ENCODE results near the gene NCBP1. TPM values are rescaled to one million over a fixed set of nuclear protein-coding genes. Genes with fewer than 3 reads are reported as not detected.

NCBP1 gene
- total and polyA plus RNA-seq, 5 donors from 2014 or later = 18.0 to 47.4 (median 23.9) TPM

GRCh38 chr9:97706246-97706645 lies 72.6 kb downstream of the NCBP1 start:
- Mint-ChIP-seq H3K9me3 (no peaks in the 10 kb centered on the region), H3K4me3 (no peak overlapping the region), H3K36me3 (no peaks in the 10 kb centered on the region), H3K27ac (no peak overlapping the region), H3K4me1 (peaks cover 9 to 31% (median 19%) of the 10 kb centered on the region in 4 donors), H3K27me3 (peaks cover 36% of the 10 kb centered on the region)
- H3K27me3 ChIP-seq (ENCODE audit: control insufficient read depth, insufficient read depth, low read length) = peaks cover 17% of the 10 kb centered on the region
- no peak overlapping the region for H3K27ac ChIP-seq (ENCODE audit: insufficient read depth, low read length, poor library complexity, severe bottlenecking)
- H3K36me3 ChIP-seq (ENCODE audit: control insufficient read depth, insufficient read depth, low read length) = no peaks in the 10 kb centered on the region
- peak overlapping the region; percentile 10 for H3K4me3 ChIP-seq (ENCODE audit: low read depth, low read length)
- ATAC-seq (ENCODE audit: low read depth in 2 of 2) = no peak
- H3K9me3 ChIP-seq (ENCODE audit: control insufficient read depth in 2 of 2, low read length in 2 of 2) = no peaks in the 10 kb centered on the region
- H3K4me1 ChIP-seq (ENCODE audit: control insufficient read depth, insufficient read depth, low read length, poor library complexity, severe bottlenecking) = peaks cover 16% of the 10 kb centered on the region
- no peak for DNase-seq

- Mint-ChIP-seq H3K4me3 (peak overlapping the region in 1 of 4 donors; percentile 1), H3K9me3 (peaks cover 0 to 2% (median 0%) of the 10 kb centered on the region in 7 donors), H3K27me3 (peaks cover 28% of the 10 kb centered on the region), H3K4me1 (peaks cover 11 to 23% (median 17%) of the 10 kb centered on the region in 4 donors), H3K27ac (peak overlapping the region in 1 of 3 donors; percentile 32), H3K36me3 (no peaks in the 10 kb centered on the region)
- Histone ChIP-seq H3K4me3 (ENCODE audit: low read depth, low read length) (no peak overlapping the region), H3K36me3 (ENCODE audit: control insufficient read depth, insufficient read depth, low read length) (no peaks in the 10 kb centered on the region), H3K4me1 (ENCODE audit: control insufficient read depth, insufficient read depth, low read length, poor library complexity, severe bottlenecking) (peaks cover 12% of the 10 kb centered on the region), H3K27ac (ENCODE audit: insufficient read depth, low read length, poor library complexity, severe bottlenecking) (no peak overlapping the region), H3K27me3 (ENCODE audit: control insufficient read depth, insufficient read depth, low read length) (peaks cover 8% of the 10 kb centered on the region), H3K9me3 (ENCODE audit: control insufficient read depth in 2 of 2, low read length in 2 of 2) (no peaks in the 10 kb centered on the region)
- peak; percentile 69 to 81 for ATAC-seq (ENCODE audit: low read depth in 2 of 2)
- DNase-seq = peak; percentile 21 to 73 (median 64)
These were observed 77.0 kb downstream of the NCBP1 start for GRCh38 chr9:97710356-97711222.

GRCh38 chr9:97711223-97711626 lies 77.6 kb downstream of the NCBP1 start:
- Histone ChIP-seq H3K27ac (ENCODE audit: insufficient read depth, low read length, poor library complexity, severe bottlenecking) (no peak overlapping the region), H3K27me3 (ENCODE audit: control insufficient read depth, insufficient read depth, low read length) (peaks cover 8% of the 10 kb centered on the region), H3K4me1 (ENCODE audit: control insufficient read depth, insufficient read depth, low read length, poor library complexity, severe bottlenecking) (peaks cover 5% of the 10 kb centered on the region), H3K4me3 (ENCODE audit: low read depth, low read length) (no peak overlapping the region), H3K9me3 (ENCODE audit: control insufficient read depth in 2 of 2, low read length in 2 of 2) (no peaks in the 10 kb centered on the region), H3K36me3 (ENCODE audit: control insufficient read depth, insufficient read depth, low read length) (no peaks in the 10 kb centered on the region)
- Mint-ChIP-seq H3K27me3 (peaks cover 28% of the 10 kb centered on the region), H3K9me3 (peaks cover 0 to 2% (median 0%) of the 10 kb centered on the region in 7 donors), H3K27ac (peak overlapping the region in 1 of 3 donors; percentile 32), H3K4me1 (peaks cover 5 to 17% (median 11%) of the 10 kb centered on the region in 4 donors), H3K36me3 (no peaks in the 10 kb centered on the region), H3K4me3 (no peak overlapping the region)
- DNase-seq (no peak), ATAC-seq (ENCODE audit: low read depth in 2 of 2) (no peak)

- Mint-ChIP-seq H3K9me3 (peaks cover 0 to 2% (median 0%) of the 10 kb centered on the region in 7 donors), H3K27me3 (peaks cover 21% of the 10 kb centered on the region), H3K4me1 (peaks cover 5 to 12% (median 8%) of the 10 kb centered on the region in 4 donors), H3K36me3 (no peaks in the 10 kb centered on the region), H3K4me3 (no peak overlapping the region), H3K27ac (no peak overlapping the region)
- Histone ChIP-seq H3K27me3 (ENCODE audit: control insufficient read depth, insufficient read depth, low read length) (peaks cover 6% of the 10 kb centered on the region), H3K27ac (ENCODE audit: insufficient read depth, low read length, poor library complexity, severe bottlenecking) (no peak overlapping the region), H3K4me1 (ENCODE audit: control insufficient read depth, insufficient read depth, low read length, poor library complexity, severe bottlenecking) (peaks cover 5% of the 10 kb centered on the region), H3K9me3 (ENCODE audit: control insufficient read depth in 2 of 2, low read length in 2 of 2) (no peaks in the 10 kb centered on the region), H3K4me3 (ENCODE audit: low read depth, low read length) (no peak overlapping the region), H3K36me3 (ENCODE audit: control insufficient read depth, insufficient read depth, low read length) (no peaks in the 10 kb centered on the region)
- DNase-seq (no peak), ATAC-seq (ENCODE audit: low read depth in 2 of 2) (no peak)
These were observed 80.8 kb downstream of the NCBP1 start for GRCh38 chr9:97714435-97714834.

- Histone ChIP-seq H3K27ac (ENCODE audit: insufficient read depth, low read length, poor library complexity, severe bottlenecking) (no peak overlapping the region), H3K27me3 (ENCODE audit: control insufficient read depth, insufficient read depth, low read length) (peaks cover 12% of the 10 kb centered on the region), H3K4me1 (ENCODE audit: control insufficient read depth, insufficient read depth, low read length, poor library complexity, severe bottlenecking) (no peaks in the 10 kb centered on the region), H3K4me3 (ENCODE audit: low read depth, low read length) (no peak overlapping the region), H3K36me3 (ENCODE audit: control insufficient read depth, insufficient read depth, low read length) (no peaks in the 10 kb centered on the region), H3K9me3 (ENCODE audit: control insufficient read depth in 2 of 2, low read length in 2 of 2) (peaks cover 0 to 4% of the 10 kb centered on the region in 2 experiments)
- H3K9me3 Mint-ChIP-seq = peaks cover 0 to 5% (median 2%) of the 10 kb centered on the region in 7 donors
- H3K4me3 Mint-ChIP-seq = no peak overlapping the region
- H3K4me1 Mint-ChIP-seq = peaks cover 0 to 6% (median 3%) of the 10 kb centered on the region in 4 donors
- DNase-seq (no peak), ATAC-seq (ENCODE audit: low read depth in 2 of 2) (no peak)
- no peak overlapping the region for H3K27ac Mint-ChIP-seq
- H3K27me3 Mint-ChIP-seq = peaks cover 40% of the 10 kb centered on the region
- H3K36me3 Mint-ChIP-seq = peaks cover 4% of the 10 kb centered on the region
These were observed 84.2 kb downstream of the NCBP1 start for GRCh38 chr9:97717866-97718265.

GRCh38 chr9:97721396-97721795 lies 87.8 kb downstream of the NCBP1 start:
- Histone ChIP-seq H3K27me3 (ENCODE audit: control insufficient read depth, insufficient read depth, low read length) (peaks cover 18% of the 10 kb centered on the region), H3K4me3 (ENCODE audit: low read depth, low read length) (no peak overlapping the region), H3K36me3 (ENCODE audit: control insufficient read depth, insufficient read depth, low read length) (no peaks in the 10 kb centered on the region), H3K27ac (ENCODE audit: insufficient read depth, low read length, poor library complexity, severe bottlenecking) (no peak overlapping the region), H3K9me3 (ENCODE audit: control insufficient read depth in 2 of 2, low read length in 2 of 2) (peaks cover 0 to 4% of the 10 kb centered on the region in 2 experiments), H3K4me1 (ENCODE audit: control insufficient read depth, insufficient read depth, low read length, poor library complexity, severe bottlenecking) (no peaks in the 10 kb centered on the region)
- ATAC-seq (ENCODE audit: low read depth in 2 of 2) (no peak), DNase-seq (no peak)
- Mint-ChIP-seq H3K4me1 (no peaks in the 10 kb centered on the region), H3K36me3 (peaks cover 4% of the 10 kb centered on the region), H3K27me3 (peaks cover 58% of the 10 kb centered on the region), H3K4me3 (no peak overlapping the region), H3K9me3 (peaks cover 0 to 5% (median 2%) of the 10 kb centered on the region in 7 donors), H3K27ac (no peak overlapping the region)

- Histone ChIP-seq H3K4me1 (ENCODE audit: control insufficient read depth, insufficient read depth, low read length, poor library complexity, severe bottlenecking) (no peaks in the 10 kb centered on the region), H3K27ac (ENCODE audit: insufficient read depth, low read length, poor library complexity, severe bottlenecking) (no peak overlapping the region), H3K9me3 (ENCODE audit: control insufficient read depth in 2 of 2, low read length in 2 of 2) (peaks cover 0 to 4% of the 10 kb centered on the region in 2 experiments), H3K4me3 (ENCODE audit: low read depth, low read length) (no peak overlapping the region), H3K36me3 (ENCODE audit: control insufficient read depth, insufficient read depth, low read length) (no peaks in the 10 kb centered on the region), H3K27me3 (ENCODE audit: control insufficient read depth, insufficient read depth, low read length) (peaks cover 18% of the 10 kb centered on the region)
- Mint-ChIP-seq H3K9me3 (peaks cover 0 to 5% (median 2%) of the 10 kb centered on the region in 7 donors), H3K4me1 (no peaks in the 10 kb centered on the region), H3K36me3 (peaks cover 4% of the 10 kb centered on the region), H3K27me3 (peaks cover 58% of the 10 kb centered on the region), H3K4me3 (no peak overlapping the region), H3K27ac (no peak overlapping the region)
- DNase-seq = no peak
- ATAC-seq (ENCODE audit: low read depth in 2 of 2) = no peak
These were observed 88.7 kb downstream of the NCBP1 start for GRCh38 chr9:97722331-97722730.

All from CD4-positive, CD25-positive, alpha-beta regulatory T cell (primary cell).